SK-N-MC (cell line): ENCODE results near the gene TBC1D1.

Experiments used
- EZH2 ChIP-seq: fragments of 200-600 bp; sonication (generic); IDR thresholded peaks from one replicate; pipeline ENCODE4 v1.6.1; 2017; ENCODE audit warnings: antibody characterized with exemption
- POLR2AphosphoS5 ChIP-seq: IDR thresholded peaks from 2 replicates; pipeline ENCODE4 v1.6.1; 2012; ENCODE audit warnings: mild to moderate bottlenecking, low read depth, low read length, borderline replicate concordance

DNA sequence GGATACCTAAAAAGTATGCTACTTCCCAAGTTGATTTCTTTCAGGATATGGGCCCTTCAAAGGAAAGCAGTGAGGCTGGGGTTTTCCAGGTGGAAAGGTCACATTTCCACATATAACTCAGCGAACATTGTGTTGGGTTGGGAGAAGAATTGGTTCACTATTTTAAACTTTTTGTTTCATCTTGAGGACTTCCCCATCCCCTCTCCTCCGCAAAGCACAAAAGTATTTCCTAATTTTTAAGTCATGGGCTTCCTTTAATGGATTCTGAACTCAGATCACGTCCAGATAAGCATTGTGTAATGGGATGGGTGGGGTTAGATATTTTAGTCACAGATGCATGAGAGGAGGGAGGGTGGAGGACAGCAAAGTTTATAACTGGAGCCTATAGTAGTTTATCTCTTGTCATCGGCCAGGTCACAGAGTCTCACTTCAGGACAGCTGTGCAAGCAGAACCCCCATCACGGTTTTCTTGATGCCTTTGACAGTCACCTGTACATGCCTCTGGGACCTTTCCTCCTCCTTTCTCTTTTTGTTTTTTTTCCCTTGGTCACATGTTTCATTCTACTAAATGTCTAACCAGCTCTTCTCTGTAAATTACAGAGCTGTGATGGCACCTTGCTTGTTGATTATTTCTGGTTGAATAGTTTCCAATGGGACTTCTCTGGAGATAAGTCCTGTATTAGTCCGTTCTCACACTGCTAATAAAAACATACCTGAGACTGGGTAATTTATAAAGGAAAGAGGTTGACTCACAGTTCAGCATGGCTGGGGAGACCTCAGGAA is 184.7 kb downstream of the TBC1D1 start:
- no peak for TF ChIP-seq EZH2
- no peak for TF ChIP-seq POLR2AphosphoS5
